ENCODE results near the gene NT5M.

The NT5M gene

DNA sequence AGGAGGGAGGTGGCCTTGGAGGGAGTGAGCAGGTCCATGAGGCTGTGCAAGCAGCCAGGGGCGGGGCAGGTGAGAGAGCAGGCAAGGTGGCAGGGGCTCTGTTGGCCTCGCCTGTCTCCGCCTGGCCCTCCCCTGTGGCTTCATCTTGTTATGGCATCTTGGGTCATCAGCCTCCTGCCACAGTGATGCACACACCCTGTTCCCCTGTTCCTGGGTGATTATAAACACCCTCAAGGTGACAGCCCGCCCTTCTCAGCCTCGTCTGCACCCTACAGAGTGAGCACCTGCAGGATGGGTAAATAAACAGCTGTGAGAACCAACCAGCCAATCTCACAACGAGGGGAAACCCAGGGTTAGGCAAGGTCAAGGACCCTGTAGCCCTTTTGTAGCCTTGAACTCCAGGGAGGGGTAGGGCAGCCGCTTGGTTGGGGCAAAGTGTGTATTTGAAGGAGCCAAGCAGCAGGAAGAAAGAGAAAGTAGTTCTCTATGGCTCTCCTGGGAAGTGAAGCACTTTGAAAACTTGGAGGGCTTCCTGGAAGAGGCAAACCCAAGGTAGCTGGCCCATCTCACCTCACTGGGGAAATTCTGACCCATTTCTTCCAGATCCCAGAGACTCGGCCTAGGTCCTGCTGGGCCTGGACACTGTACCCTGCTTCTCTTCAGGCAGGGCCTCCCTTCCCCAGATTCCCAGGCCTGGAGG is 60.6 kb downstream of the NT5M start:
- TF ChIP-seq CTCF (IDR thresholded peaks at IDR 0.05) (no peak), ZFX (IDR thresholded peaks at IDR 0.05; ENCODE audit: borderline replicate concordance) (no peak)
- H3K27ac ChIP-seq, result no peak overlapping the region

DNA sequence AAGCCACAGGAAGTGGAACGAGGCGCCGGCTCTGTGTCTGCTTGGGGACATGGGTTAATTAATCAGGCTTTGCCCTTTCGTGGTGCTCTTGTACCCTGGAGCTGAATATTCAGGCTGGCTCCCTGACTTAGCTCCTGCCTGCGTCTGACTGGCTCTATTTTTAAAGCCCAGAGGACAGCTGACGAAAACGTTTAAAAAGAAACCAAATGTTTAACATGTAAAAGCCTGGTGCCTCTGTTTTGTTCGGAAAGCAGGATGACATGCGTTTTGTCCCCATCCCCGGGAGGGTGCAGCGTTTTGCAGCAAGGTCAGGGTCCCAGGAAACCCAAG is 61.1 kb downstream of the NT5M start:
- TF ChIP-seq CTCF (IDR thresholded peaks at IDR 0.05) (no peak), ZFX (IDR thresholded peaks at IDR 0.05; ENCODE audit: borderline replicate concordance) (no peak)
- no peak overlapping the region for H3K27ac ChIP-seq

- TF ChIP-seq CTCF (IDR thresholded peaks at IDR 0.05) (no peak), ZFX (IDR thresholded peaks at IDR 0.05; ENCODE audit: borderline replicate concordance) (no peak)
These were observed 62.4 kb downstream of the NT5M start for GRCh38 chr17:17365476-17366110.

DNA sequence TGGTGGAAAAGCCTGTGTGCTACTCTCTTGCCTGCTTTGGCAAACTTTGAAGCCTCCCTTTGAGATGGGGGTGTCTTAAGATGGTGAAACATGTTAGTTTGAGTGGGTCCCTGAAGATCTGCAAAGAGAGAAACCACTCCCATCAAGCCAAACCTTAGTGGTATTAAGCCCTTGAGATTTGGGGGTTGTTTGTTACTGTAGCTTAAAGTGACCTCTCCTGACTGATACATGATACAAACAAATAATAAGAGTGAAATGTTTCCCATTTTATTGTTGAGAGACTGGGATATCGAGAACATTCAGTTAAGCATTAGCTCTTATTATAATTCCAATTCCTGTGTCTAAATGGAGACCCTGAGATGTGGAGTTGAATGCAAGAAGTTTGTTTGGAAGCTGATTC is 63.1 kb downstream of the NT5M start:
- H3K27ac ChIP-seq, result no peak overlapping the region
- TF ChIP-seq ZFX (IDR thresholded peaks at IDR 0.05; ENCODE audit: borderline replicate concordance), result no peak
- no peak for TF ChIP-seq CTCF (IDR thresholded peaks at IDR 0.05)

More at GRCh38 chr17:17365476-17366110, 62.4 kb downstream of the NT5M start:
- H3K27ac ChIP-seq, result no peak overlapping the region

DNA sequence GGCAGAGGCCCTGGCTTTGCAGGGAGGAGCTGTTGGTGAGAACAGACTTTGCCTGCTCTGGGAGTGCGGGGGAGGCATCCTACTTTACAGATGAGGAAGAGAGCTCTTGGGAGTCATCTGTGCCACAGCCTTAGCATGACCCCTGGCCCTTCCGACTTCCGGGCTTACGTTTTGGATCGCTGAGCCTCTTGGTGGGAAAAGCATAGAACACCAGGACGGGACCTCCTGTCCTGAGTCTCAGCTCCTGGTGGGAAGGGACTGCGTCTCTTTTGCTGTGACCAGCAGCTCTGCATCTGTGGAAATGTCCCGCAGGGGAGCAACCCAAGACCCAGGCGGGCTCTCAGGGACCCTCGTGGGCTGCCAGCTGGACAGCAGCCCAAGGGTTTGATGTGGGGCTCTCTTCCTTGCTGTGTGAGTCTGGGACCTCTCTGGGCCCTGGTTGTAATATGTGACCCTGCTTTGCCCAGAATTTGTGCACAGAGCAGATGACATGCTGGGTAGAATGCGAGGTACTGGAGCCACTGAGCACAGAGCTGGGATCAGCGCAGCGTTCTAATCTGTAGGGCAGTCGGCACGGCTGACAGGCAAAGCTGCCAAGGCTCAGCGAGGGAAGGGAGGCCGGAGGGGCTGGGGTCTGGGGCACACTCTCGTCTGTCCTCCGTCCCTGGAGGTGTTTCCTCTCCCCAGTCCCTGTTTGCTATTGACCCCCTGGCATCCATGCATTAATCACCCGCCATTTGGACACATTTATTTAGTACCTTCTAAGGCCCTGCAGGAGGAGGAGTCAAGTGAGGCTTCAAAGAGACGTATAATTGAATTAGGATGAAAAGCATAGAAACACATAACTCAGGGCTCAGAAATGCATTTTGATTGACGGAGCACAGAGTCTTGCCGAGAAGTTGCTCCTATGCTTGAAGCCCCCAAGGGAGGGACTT is 64.0 kb downstream of the NT5M start:
- TF ChIP-seq CTCF (IDR thresholded peaks at IDR 0.05) (no peak), ZFX (IDR thresholded peaks at IDR 0.05; ENCODE audit: borderline replicate concordance) (no peak)
- no peak overlapping the region for H3K27ac ChIP-seq

GRCh38 chr17:17367931-17368330 is 64.8 kb downstream of the NT5M start:
- TF ChIP-seq CTCF (IDR thresholded peaks at IDR 0.05), result no peak
- no peak for TF ChIP-seq ZFX (IDR thresholded peaks at IDR 0.05; ENCODE audit: borderline replicate concordance)
- H3K27ac ChIP-seq, result no peak overlapping the region

Data from 22Rv1 (cell line).